Activated T-cell treated with anti-CD3 and anti-CD28 coated beads, Interleukin-2, amount 50 U/mL, for 48 hours (primary cell): ENCODE measurements around the gene PFKFB2.

Experiments
- DNase-seq, 2 experiments: peaks; one replicate each; pipeline ENCODE4 v3.0.0-alpha.2; 2020

PFKFB2 gene

DNA sequence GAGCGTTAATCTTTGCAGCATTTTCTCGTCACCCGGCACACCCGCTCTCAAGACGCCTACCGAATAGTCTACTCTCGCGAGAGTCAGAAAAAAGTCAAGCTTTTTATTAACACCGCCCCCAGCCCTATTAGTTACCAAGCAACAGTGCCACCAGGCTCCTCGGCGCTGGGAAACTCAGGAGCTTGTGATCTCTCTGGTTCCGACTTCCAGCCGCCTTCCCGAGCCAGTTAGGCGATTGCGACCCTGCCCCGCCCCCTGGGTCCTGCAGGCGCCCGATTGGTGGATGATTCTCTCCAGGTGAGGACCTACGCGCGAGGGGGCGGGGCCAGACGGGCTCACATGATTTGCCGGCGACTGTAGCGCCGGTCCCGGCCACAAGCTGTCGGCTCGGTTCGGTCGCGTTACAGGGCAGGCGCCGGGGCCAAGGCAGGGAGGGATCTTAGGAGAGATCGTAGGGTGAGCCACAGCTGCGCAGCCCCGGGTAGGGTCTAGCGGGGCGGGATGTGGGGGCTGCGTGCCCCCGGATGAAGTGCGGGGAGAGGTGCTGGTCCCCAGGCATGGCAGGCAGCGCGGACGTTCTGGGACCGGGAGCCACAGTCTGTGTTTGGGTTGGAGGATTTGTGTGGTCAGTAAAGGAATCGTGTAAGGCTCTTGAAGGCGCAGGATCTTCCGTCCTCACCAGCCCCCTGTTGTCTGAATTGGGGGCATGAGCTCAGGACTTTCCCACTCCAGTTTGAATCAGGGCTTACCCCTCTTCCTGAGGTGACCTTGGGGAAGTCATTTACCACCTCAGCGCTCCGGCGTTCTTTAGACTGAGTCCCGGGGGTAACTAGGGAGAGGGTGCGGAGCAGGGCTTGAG, at the start of gene PFKFB2:
TSS of gene PFKFB2 (plus strand) at position 365 of the 859 bp plus-strand sequence. CDS start 1,443 bp downstream, outside the sequence.
- peak; percentile 96 for DNase-seq

DNA sequence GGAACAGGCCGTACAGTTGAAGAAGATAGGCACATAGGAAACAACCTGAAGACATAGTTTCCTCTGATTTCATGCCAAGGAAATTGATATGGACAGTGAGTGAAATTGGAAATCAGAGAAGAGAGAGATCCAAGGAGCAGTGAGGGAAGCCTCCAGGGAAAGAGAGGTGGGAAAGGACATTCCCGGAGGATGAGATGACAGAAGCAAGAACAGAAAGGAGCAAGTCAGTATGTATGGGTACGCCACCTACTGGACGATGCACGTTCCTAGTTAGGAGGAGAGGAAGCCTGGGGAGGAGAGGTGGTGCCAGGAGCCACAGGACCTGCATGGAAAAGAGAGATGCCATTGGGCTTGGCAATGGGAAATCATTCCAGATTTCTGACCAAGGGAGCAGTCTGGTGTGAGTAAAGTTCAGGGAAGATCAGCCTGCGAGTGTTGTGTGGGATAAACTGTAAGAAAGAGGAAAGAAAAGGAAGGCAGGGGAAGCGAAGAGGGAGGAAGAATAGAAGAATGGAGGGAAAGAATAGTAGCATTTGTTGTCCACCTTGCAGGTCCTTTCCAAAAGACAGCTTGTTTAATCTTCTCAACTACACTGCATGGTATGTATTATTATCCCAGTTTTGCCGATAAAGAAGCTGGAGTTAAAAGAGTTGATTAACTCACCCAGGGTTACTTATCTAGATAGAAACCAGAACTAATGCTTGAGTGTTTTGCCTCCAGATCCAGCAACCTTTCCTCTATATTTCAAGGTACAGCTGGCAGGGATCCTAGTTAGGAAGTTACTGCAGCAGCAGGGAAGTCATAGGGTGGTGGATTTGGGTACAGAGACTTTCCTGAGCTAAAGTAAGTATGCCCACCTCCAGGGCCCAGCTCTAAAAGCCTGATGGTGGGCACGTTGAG, 47.9 kb upstream of the PFKFB2 start:
- peak; percentile 39 to 52 for DNase-seq

DNA sequence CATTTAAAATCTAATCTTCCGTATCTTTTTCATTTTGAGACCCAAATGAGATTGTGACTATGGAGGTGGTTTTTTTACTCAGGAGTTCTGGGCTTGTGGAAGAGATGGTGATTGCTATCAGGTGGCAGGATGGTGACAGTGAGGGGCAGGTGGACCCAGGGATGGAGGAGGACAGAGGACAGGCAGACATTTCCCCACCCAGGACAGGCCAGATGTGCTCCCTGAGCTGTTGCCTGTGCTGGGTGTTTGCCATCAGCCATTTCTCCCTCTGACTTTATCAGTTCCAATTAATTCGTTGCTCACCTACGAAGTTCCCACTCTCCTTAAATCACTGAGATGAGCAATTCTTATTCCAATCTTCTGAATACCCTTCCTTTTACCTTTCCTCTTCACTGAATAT, 47.0 kb upstream of the PFKFB2 start:
- no peak for DNase-seq

DNA sequence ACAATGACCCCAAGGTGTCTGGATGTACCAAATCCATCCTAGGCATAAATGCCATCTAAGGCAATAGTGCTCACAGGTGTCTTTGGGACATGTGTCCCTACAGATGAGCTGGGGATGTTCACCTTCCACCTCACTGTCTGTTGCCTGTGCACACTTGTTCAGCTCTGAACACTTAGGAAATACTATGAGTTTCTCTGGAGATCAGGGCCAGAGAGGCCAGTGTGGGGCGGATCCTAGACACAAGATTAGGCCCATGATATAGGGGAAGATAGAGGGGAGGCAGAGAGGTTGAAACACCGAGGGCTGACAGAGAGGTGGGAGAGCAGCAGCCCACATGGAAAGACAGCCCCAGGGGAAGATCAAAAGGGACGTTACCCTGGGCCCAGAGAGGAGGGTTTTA, 46.2 kb upstream of the PFKFB2 start:
- no peak for DNase-seq

DNA sequence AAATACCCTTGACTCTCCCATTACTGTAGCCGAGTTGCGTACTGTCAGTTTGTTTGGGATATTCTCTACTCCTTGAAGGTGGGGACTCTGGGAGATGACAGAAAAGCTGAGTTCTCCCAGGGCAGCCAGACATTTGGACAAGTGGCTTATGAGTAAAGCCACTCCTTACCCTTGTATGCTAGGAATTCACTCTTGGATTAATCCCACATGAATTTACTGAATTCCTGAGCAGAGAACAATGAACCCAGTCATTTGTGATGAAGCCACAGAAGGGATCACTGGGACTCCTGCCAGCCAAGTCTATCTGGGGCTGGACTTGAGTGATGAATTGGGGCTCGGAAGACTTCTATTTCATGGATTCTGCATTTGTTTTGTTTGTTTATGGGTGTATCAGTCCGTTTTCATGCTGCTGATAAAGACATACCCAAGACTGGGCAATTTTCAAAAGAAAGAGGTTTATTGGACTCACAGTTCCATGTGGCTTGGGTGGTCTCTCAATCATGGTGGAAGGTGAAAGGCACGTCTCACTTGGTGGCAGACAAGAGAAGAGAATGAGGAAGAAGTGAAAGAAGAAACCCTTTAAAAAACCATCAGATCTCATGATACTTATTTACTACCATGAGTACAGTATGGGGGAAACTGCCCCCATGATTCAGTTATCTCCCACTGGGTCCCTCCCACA, 45.6 kb upstream of the PFKFB2 start:
- DNase-seq: no peak

DNA sequence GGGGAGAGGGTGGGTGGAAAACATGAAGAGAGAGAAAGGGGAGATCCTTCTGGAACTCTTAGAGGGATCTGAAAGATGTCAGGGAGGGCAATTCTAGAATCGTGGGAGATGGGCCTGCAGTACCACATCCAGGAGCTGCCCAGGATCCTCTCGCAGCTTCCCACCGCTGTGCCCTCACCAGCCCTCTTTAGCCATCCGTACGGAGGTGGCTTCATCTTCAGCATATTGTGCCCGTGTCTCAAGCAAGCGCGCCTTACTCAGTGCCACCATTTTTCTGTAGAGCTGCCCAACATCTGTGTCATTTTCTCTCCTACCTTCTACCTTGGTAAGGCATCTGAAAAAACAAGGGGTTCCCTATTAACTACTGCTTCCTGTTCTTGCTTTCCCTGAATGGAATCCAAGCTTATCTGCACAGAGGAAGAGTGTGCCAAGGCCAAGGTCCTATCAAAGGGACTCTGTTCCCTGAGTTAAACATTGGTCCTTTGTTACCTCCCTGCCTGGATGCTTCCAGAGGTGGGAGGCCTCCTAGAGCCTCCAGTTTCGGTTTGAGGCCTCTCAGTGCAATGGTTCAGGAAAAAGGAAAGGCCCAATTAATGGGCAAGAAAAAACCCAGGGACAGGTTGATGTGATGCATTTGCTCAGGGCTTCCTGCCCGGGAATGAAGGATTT, 43.8 kb upstream of the PFKFB2 start:
- no peak for DNase-seq

DNA sequence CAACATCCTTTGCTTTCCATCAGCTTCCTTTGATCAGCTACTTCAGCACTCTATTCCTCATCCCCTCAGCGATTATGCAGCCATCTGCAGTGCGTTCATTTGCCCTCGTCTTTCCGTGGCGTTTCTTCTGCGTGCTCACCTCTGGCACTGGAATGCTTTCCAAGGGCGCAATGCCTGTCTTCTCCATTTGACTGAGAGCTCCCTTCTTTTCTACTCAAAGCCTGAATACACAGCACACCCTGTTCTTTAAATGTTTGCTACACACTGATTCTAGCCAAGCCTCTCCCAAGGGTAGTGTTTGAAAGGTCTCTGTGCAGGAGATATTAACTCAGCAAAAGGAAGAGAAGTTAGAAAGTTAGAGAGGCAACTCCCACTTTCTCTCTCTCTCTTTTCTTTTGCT, 43.1 kb upstream of the PFKFB2 start:
- no peak for DNase-seq

DNA sequence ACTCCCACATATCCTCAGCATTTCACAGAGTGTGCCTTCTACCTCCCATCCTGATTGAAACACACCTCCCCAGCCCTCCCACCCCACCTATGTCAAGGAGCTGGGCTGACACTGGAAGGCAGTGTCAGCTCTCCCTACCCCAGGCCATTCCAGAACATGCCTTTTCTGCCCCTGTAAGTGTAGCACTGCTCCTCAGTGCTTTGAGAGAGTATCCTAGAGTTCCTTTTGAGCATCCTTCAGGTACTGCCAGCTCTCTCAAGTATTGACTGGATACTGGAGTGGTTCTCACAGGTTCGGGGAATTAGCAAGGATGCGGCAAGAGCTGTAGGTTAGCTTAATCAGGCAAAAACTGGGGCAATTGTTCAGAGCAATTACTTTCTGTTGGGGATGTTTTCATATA, 42.3 kb upstream of the PFKFB2 start:
- DNase-seq: no peak

DNA sequence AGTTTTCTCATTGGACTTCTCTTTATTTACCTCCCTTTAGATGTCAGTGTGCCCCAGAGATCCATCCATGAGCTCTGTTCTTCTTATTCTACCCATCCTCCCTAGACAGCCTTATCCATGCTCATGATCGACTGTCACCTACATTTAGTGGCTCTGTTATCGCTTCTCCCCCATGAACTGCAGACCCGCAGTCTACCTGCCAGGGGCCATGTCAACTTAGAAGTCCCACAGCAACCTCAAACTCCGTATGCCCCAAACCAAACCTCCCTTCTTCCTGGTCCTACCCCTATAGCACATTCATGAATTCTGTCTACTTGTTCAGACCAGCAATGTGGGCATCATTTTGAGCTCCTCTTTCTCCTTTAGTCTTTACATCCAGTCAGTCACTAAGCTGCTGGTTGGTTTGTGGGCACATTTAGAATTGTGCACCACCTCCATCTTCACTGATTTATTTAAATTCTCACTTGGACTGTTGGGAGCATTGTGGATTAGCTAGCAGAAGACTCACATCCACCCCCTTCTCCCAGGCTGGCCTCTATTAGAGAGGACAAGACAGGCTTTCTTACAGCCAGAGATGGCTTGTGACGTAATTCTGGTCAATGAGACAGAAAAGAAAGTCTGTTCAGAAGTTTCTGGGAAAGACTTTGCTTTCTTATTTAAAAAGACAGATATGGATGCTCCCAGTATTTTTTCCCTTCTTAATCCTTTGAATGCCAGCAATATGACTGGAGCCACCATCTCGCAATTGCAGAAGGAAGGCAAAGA, 39.6 kb upstream of the PFKFB2 start:
- DNase-seq: no peak

DNA sequence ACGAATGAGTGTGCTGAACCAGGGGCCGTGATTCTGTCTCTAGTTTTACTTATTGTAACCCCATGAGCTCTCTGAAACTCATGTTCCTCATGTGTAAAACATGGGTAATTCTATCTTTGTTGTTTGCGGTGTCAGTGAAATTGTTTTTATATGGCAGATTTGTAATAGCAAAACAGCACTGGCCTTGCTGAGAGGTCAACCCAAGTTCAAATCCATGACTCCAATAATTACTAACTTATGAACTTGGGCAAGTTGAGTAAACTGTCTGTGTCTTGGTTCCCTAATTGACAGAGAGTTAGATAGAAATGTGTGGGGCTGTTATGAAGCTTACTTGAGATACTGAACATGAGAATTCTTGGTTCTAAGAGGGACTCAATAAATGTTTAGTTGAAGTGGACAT, 38.3 kb upstream of the PFKFB2 start:
- no peak for DNase-seq

DNA sequence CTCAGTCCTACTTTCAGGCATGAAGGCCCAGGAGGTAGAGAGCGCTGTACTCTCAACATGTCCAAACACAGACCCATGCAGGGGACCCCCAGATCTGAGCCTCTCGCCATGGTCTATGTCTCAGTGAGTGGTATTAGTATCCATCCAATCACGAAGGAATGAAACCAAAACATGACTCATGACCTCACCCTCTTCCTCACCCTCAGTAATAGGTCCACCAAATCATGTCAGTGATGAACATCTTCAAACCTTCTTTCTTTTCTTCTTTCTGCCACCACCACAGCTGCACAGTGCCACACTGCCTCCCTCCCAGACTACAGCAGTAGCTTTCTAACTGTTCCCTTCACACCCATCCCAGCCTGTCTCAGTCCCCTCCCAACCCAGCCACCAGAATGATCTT, 37.3 kb upstream of the PFKFB2 start:
- no peak for DNase-seq

DNA sequence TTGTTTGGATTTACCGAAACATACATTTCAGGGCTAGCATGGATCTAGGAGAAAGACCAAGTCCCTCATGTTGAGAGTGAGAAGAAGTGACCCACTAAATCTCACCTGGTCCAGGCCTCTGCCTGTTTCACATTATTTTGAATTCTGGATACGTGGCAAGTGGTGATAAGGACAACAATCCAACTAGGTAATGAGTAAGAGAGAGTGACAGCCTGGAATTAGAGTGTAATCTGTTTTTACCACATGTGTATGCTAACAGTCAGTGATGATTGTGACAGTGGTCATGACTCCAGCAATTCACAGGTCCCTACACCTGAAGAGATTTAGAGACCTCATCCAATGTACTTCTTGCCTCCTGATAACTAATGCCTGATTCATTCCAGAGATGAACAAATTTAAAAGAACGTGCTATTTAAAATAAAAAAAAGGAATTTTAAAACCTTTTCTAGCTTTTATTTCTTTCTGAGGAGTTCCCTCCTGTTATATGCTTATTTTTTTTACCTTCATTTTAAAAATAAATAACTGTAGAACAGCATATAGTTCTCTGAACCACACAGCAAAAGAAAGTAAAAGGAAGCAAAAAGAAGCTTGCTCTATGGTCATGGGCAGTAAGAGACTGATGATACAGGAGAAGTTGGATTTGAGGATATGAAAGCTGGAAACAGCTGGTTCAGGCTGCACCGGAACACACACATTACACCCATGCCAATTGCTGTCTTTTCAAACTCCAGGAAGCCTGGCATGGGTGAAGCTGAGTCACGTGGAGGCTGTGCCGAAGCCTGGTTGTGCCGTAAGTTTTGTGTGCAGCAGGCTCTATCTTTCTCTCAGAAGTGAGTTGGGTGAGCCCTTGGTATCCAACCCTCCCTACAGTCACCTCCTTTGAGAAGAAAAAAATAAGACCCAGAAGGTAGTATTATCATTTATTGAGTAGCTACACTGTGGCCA, 35.2 kb upstream of the PFKFB2 start:
- no peak for DNase-seq

DNA sequence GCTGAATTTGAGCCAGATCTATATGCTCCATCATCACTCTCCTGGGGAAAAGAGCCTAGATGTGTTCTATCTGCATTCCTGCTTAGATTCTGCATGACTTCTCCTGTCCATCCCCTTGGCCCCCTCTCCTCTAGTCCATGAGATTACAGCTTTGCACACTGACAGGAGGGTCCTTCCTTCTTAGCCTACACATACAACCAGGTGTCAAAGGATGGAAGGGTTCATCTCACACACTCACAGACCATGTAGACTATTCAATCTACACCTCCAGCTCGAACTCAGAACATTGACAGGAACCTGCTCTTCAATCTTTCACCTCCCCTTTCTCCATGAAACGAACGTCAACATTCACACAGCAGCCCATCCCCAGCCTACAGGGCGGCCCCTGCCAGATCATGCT, 34.4 kb upstream of the PFKFB2 start:
- no peak for DNase-seq

DNA sequence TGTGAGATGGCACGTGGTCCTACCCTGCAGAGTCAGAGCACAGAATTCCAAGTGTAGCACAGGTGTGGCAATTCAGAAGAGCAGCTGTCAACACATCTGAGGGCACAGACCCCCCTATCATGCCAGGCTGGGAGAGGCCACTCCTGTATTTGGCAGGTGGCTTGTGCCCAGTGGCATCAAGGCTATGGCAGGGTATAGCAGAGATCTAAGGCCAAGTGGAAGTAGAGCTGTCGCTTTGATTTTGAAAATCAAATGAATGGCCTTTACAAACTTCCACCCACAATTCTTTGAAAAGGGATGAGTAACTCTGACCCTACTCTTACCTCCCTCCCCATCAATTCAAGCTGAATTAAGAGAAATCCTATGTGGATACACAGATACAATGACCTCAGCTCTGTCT, 33.9 kb upstream of the PFKFB2 start:
- DNase-seq: no peak

DNA sequence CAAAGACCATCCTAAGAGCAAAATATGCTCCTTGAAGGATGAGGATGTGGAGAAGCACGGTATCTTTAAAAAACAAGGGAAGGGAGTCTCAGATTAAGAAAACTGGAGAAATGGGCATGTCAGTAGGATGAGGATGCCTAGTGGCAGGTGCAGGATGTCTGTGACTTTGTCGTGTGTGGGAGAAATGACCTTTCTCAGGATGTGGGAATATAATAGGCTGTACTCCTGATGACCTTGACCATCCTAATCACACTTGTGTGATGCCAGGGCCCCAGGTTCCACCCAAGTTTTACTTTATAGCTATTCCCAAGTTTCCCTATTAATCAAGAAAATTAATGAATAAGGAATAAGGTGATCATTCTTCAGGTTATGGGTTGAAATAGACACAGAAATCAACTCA, 33.4 kb upstream of the PFKFB2 start:
- no peak for DNase-seq

DNA sequence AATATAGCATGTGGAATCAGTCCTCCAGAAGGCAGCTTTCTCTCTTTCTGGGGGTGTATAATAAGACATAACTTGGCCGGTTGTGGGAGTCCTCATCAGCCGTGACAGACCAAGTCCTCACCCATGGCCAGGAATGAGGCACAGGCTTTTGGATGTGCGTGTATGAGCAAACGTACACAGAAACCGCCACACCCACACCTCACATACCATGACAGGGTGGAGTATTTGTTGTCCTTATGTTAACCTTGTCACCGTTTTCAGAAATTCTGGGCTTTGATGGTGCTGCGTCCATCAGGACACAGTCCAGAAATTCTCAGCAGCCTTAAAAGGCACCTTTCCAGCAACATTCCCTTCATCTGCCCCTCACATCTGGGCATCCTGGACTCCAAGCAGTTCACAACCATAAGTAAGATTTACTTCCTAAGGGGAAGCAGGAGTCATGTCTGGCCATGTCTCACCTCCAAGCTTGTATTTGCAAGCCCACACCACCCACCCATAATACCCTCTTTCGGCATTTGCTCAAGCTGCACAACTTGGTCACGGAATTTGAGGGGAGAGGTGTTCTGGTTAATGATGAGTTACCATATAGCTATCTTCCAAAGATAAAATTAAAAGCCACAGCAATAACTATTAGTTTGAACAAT, 32.9 kb upstream of the PFKFB2 start:
- no peak for DNase-seq

DNA sequence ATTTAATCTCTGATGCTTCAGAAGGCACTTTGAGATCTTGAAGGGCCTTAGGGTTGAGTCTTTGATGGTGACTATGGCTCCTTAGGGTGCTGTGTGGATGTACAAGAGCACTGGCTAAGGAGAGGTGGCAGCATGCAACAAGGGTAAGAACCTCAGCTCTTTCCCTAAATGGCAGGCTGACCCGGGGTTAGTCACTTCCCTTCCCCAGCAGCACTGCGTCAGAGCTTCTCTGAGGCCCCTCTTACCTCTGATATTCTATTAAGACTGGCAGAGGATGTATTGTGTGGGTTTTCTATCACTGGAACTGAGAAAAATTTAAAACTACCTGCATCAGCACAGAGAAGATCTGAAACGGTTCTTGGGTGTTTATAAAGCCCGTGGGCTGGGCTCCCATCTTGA, 32.4 kb upstream of the PFKFB2 start:
- DNase-seq: no peak

DNA sequence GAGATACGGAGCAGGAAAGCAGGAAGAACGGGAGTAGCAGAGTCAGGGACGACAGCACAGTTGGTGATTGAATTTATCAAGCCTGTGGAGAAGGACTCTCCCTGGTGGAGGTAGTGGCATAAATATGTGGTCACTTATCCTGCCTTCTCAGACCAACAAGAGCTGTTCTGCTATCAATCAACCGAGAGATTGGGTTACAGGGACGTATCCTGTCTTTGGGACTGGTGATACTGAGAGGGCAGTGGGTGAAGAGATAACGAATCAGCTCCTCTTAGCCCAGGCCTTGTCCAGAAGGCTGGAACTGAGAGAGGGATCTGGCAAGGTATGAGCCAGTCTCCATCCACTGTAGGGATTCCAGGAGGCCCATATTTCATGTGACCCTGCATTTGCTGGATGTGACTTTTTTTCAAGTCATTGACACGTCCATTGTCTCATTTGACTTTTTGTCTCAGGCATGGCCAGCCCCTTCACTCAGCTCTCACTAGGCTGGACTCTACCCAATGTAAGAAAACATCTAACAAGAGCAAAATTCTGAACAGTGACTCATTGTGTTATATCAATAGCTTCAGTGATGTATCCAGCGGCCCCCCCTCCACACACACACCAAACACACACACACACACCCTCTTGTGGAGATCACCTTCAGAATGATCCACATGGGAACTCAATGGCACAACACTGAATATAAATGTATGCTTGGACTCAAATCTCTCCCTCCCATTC, 31.8 kb upstream of the PFKFB2 start:
- no peak for DNase-seq

DNA sequence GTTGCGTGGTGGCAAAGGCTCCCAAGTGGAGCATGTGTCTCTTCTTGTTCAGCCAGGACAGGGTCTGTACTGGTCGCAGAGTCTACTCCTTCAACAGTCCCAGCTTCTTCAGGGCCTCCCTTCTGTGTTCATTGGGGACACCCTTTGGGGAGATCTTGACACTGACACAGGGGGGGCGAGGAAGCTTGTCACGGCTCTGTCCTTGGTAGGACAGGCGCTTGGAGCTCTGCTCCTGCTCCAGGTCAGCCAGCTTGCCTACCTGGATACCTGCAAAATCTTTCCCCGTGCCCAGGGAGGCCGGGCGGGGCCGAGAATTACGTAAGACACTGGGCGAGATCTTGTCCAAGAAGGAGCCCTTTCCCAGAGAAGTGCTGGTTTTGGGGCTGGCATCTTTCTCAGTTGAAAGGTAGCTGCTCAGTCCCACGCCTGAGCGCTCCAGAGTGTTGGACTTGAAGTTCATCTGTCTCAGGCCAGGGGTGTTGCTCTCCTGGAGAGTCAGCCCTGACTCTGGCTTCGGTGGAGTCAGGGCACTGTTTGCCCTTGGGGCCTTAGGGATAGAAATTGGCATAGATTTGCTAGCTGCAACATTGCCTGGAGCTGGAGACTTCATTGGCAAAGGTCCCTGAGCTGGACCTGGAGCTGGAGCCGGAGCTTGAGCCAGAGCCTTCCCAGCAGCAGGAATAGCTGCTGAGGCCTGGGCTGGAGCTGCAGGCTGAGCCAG, 31.0 kb upstream of the PFKFB2 start:
- no peak for DNase-seq
